GM18858 (cell line): ENCODE data around the gene CDK3.

ENCODE experiments used
- ATAC-seq: cut with Tn5 transposase; IDR thresholded peaks from one replicate; pipeline ENCODE4 v1.9.1; 2021; ENCODE audit not compliant: unreplicated experiment

Gene CDK3

DNA sequence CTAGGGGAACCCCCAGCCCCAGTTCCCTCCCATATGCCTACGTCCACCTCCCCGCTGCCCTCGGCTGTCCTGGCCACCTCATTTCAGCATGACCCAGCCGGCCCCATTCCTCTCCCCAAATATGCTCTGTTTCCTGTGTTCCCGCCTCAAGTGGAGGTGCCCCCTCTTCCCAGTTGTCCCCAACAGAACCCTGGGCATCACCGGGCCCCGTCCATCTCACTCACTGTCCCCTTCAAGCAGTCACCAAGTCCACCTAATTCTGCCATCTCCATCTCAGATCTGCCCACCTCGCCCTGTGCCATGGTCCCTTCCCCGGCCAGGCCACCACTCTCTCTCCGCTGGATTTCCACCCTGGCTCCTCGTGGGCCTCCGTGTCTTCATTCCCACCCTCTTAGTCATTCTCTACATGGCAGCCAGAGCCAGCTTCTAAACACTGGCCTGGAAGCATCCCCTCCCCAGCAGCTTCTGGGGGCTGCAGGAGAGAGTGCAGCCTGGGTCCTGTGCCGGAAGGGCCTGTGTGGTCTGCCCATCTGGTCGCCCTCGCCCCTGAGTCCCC, 12.8 kb downstream of the CDK3 start:
- ATAC-seq: no peak

DNA sequence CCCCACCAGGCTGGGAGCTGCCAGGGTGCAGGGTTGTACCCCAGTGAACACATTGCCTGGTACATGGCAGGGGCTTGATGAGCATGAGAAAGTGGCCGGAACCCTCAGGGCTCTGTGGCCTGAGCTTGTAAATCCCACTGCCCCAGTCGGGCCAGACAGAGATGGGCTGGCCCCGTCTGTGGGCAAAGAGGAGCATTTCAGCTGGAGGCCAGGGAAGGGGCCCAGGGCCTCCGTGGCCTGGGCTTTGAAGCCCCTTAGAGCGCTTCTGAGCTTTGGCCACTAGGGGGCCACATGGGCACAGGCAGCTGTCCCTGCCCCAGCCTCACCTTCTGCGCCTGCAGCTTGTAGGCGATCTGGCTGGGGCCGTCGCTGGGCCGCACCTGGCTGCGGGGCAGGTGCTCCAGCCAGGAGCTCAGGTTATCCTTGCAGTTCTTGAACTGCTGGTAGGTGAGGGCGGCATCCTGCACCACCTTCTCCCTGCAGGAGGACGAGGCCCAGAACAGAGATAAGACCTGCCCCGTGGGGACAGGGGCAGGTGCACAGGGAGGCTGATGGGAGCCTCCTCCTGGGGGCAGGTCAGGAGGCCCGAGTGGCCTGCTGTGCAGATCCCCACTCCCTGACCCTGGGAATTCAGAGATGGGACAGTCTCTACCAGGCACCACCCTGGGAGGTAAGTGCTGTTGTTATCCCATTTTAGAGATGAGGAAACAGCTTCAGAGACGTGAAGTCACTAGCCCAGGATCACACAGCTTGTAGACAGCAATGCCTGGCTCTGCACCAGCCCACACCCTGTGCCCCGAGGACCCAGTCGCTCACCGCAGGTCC, 13.7 kb downstream of the CDK3 start:
- ATAC-seq: peak; percentile 46

DNA sequence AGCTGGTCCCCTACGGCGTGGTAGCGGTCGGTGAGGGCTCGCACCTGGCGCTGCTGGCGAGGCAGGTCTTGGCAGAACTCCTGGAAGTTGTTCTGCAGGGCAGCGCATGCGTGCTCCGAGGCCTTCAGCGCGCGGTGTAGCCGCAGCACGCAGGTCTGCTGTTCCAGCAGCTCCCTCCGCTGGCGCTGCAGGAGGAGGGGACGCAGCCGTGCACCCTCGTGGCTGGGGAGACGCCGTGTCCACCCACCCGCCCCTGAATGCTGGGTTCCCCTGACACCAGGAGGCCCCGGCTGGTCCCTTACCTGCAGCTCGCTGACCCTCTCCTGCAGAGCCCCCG, 14.2 kb downstream of the CDK3 start:
- no peak for ATAC-seq

DNA sequence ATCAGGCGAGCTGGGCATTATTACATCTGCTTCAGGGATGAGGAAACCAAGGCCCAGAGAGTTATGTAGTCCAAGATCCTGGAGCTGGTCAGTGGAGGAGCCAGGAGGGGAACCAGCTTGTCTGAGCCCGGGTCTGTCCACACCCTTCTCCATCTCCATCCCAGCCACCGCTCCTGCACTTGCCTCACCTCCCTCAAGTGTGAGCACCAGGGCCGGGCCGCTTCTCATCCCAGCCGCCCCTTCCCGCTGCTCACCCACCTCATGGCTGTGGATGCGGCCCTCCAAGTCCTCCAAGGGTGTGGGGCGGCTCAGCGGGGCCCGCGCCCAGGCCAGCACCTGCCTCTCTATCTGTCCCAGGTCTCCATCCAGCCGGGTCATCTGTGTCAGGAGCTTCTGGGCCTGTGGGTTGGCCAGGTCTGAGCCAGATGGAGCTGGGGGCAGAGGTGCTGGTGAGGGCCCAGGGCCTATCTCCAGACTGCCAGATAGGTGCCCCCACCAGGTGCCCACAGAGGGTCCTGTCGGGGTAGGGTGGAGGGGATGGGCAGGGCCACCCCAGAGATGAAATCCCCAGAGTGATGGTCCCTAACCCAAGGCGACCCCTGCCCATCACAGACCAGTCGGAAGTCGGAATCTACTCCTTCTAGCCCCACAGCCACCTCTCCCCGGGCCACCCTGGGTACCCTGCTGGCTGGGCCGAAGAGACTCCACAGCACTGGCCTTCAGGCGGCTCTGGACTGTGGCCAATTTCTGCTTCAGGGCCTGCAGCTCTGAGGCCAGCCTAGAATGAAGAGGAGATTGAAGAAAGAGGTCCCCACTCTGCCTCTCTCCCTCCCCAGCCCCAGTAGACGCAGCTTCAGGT, 17.1 kb downstream of the CDK3 start:
- no peak for ATAC-seq

DNA sequence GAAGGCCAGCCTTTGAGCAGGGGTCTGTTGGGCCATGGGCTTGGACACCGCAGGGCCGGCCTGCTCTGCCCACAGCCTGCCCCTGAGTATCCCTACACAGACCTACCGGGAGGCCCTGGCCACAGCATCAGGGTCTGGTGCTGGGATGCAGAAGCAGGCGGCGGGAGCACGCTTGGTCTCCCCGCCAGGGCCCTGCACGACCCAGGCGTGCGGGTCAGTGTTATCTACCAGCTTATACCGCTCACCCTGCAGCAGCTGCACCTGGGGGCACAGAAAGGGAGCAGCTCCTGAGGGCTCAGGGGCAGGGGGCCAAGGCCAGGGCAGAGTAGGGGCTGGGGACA, 17.7 kb downstream of the CDK3 start:
- ATAC-seq: no peak

DNA sequence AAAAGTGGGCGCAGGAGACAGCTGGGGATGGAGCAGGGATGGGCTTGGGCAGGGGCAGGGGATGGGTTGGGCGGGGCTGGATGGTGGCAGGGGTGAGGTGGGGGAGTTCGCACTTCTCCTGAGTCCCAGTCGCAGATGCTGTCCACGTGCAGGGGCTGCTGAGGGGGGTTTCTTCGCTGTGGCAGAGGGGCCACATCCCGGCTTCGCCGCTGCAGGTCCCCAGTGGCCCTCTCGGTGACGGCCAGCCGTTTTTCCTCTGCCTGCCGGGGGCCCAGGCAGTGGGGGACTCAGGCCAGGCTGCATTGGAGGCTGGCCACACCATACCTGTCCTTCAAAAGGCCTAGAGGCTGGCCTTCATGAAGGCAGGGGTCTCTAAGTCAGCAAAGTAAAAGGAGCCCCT, 18.1 kb downstream of the CDK3 start:
- no peak for ATAC-seq

DNA sequence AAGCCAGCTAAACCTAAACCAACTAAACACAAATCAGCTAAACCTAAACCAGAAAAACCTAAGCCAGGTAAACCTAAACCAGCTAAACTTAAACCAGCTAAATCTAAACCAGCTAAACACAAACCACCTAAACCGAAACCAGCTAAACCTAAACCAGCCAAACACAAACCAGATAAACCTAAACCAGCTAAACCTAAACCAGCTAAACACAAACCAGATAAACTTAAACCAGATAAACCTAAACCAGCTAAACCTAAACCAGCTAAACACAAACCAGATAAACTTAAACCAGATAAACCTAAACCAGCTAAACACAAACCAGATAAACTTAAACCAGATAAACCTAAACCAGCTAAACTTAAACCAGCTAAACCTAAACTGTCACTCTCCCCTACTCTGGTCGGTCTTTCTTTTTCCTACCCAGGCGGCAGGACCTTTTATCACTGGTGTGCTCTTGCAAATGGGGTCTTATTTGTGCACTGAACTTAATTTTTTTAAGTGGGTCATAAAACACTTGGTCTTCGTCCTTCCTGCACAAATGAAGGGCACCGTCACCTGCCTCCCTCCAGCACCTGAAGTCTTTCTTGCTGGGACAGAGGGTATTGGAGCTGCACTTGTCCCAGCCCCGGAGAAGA, 19.3 kb downstream of the CDK3 start:
- no peak for ATAC-seq

DNA sequence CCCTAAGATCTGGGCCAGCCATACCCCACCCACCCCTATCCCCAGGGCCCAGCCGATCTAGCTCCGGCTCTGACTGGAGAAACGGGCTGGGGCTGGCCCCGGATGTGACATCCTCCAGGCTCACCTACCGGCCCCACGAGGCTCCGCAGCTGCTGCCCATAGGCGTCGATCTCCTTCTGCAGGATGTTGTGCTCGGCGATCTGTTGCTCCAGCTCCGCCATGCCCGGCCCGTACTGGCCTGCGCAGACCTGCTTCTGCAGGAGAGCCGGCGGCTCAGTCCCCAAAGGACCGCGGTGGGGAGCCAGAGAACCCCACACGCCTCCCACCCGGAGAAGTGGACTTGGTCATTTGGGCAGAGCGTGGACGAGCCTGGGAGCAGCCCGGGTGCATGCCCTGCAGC, 21.6 kb downstream of the CDK3 start:
- no peak for ATAC-seq

DNA sequence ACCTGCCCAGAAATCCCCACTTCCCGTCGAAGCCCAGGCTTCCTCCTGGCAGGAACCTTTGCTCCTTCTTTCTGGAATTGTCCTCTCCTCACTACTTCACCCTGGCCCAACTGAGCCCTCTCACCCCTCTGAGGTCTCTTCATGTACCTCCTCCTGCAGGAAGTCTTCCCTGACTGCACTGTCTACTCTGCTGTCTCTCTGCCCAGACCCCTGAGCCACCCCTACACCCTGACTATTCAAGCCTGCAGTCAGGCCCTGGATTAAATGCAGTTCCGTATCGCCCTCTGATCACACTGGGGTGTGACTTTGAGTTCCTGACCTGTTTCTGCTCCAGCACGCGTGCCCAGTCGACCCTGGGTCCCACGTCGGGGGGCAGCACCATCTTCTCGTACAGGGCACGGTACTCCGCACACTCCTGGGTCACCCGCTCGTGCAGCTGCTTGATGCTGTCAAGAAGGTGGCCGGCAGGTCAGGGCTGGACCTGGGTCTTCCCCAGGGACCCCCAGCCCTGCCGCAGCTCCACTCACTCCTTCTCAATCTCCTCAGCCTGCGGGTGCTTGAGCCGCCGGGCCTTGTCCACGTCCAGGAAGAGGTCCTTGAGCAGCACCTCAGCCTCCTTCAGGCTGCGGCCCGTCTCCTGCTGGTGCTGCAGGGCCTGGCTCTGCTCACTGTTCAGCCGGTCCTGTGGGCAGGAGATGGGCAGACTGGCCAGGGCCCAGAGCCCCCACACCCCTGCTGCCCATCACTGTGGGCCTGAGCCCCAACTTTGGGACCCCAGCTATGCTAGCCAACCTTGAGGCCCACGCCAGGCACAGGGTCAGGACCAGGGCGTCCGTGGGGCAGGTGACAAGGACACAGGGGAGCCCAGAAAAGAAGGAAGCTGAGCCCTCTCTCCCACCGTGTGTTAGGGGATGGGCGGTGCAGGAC, 22.6 kb downstream of the CDK3 start:
- no peak for ATAC-seq

DNA sequence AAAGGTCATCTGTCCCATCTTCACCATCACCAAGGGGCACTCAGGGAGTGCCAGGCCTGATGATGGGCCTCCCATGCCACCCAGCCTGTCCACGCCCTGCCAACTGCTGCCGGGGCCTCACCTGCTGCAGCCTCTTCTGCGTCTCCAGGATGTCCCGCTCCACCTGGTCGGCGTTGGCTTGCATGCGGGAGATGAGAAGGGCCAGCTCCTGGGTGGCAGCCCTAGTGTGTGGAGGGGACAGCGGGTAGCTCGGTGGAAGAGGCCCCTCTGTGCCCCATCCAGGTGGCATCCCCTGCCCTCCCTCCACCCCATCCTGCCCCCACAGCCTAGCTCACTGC, 23.2 kb downstream of the CDK3 start:
- no peak for ATAC-seq

DNA sequence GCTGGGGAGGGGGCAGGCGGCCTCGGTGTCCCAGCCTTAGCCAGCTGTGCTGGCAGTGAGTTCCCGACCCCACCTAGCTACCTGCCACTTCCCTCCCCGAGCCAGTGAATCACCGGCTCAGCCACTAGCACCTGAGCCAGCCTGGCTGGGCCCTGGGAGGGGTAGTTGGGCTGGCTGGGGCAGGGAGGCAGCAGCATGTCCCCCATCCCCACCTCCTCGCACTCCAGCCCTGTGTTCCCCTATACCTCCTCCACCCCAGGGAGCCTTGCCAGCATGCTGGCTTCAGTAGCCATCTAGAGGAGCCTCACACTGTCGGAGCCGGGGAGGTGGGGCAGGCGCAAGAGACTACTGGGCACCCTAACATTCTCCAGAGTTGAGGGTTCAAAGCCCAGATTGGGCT, 23.7 kb downstream of the CDK3 start:
- no peak for ATAC-seq

DNA sequence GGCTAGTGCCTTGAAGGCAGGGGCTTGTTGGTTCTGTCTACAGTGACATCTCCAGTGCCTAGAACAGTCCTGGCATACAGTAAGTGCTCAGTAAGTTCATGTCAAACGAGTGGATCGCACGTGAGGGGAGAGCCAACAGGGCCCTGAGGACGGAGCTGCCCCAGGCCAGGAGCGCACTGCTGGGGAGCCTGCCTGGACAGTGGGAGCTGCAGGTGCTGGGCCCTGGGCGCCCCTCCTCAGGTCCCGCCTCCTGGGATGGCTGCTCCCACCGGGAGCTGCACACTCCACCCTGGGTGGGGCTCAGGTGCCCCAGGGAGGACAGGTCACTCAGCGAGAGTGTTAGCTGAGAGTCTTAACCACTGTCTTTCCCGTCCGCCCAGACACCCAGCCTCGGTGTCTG, 24.6 kb downstream of the CDK3 start:
- ATAC-seq: no peak

DNA sequence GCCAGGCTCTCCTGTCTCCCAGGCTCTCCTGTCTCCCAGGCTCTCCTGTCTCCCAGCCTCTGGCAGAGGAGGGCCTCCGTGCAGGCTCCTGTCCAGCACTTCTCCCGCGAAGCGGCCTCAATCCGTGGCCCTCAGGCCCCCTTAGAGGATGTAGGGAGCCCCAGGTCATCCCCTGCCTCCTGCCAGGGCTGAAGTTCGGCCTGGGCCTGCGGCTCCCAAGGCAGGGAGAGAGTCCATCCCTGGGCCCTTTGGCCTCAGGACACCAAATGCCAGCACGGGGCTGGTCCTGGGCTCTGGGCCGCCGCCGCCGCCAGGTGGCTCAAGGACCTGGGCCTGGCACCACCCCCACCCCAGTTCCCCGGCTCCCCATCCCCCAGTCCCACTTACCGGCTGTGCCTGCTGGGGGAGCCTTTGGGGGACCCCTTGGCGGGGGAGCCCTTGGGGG, 26.1 kb downstream of the CDK3 start:
- ATAC-seq: no peak

DNA sequence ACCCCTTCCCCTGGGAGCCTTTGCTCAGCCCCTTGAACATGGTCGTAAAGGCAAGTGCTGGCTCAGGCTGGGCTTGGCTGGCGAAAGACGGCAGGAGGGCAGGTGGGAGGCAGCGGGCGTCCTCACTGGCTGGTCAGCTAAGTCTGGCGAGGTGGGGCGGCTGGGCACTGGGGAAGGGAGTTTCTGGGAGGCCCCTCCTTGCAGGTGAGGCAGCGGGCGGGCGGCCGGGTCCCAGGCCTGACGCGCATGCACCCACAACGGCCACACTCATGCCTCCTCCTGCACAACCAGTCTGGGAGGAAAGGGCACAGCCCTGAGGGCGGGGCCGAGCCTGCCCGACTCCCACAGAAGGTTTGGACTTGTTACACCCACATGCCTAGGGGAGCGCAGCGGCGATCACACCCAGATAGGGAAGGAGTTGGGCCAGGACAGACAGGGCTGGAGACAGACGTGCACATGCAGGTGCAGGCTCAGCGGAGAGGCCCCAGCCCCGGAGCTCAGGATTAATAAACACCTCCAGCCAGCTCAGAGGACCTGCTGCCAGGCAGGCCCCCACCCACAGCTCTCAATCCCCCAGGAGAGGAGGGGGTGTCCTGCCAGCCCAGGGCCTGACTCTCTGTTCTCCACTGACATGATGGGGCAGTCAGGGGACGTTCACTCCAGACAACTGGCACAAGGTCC, 26.6 kb downstream of the CDK3 start, which contains the start of gene EVPL:
TSS of gene EVPL (minus strand) at position 148 of the 681 bp plus-strand sequence. CDS start at position 40, 108 bp downstream.
- ATAC-seq: no peak

DNA sequence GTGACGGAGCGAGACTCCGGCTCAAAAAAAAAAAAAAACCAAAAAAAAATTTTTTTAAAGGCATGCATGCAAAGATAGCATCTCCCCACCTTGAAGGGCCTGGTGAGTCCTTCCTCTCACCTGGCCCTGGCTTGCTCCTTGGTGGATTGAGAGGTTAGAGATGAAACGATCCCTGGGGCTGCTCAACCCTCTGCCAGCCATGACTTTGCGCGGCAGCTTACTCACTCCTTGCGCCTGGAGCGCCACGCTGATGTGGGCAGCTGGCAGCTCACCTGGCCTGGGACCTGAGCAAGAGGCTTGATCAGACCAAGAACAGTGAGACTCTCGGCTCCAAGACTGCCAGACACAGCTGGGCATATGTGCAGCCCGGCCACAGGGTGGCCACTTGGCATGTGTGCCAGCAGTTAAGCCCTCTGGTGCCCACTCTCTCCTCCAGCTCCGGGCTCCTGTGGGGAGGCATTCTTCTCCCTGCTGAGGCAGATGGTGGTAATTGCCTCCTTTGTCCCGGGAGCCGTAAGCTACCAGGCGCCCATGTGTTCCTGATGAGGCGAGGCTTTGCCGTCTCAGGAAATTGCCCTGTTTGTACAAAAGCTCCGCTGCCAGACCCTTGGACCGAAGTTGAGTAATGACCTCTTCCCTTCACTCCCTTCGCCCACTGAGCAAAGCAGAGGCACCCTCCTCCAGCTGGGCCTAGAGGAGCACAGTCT, 31.6 kb downstream of the CDK3 start:
- no peak for ATAC-seq

DNA sequence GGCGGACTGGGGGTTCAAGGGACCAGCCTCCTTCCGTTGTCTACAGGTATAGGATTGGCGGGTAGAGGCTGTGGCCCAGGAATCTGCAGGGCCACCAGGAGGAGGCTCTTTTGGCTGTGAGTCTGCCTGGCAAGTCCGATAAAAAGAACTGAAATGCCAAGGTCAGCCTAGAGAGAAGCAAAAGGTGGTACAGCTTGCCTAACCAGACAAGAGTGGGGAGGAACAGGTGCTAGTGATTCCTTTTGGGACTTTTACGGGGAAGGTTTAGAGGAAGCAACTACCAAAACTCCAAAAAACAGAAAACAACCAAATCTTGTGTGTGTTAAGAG, 32.1 kb downstream of the CDK3 start:
- ATAC-seq: no peak

DNA sequence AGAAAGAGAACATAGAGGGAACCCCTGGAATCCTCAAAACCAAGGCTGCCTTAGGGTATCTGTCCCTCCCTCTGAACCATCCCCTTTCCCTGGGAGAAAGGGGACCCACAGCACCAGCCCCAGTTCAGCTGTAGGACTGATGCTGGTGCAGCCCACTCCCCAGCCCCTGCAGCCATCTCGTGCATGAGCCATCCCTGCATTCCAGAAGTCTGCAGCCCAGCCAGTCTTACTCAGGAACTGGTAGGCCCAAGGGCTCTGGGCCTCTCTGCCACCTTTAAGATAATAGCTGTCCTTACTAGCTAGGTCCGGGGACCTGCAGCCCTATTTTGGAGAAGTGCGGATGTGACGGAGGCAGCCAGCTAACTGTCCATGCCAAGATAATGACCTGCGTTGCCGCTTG, 32.5 kb downstream of the CDK3 start:
- ATAC-seq: no peak

DNA sequence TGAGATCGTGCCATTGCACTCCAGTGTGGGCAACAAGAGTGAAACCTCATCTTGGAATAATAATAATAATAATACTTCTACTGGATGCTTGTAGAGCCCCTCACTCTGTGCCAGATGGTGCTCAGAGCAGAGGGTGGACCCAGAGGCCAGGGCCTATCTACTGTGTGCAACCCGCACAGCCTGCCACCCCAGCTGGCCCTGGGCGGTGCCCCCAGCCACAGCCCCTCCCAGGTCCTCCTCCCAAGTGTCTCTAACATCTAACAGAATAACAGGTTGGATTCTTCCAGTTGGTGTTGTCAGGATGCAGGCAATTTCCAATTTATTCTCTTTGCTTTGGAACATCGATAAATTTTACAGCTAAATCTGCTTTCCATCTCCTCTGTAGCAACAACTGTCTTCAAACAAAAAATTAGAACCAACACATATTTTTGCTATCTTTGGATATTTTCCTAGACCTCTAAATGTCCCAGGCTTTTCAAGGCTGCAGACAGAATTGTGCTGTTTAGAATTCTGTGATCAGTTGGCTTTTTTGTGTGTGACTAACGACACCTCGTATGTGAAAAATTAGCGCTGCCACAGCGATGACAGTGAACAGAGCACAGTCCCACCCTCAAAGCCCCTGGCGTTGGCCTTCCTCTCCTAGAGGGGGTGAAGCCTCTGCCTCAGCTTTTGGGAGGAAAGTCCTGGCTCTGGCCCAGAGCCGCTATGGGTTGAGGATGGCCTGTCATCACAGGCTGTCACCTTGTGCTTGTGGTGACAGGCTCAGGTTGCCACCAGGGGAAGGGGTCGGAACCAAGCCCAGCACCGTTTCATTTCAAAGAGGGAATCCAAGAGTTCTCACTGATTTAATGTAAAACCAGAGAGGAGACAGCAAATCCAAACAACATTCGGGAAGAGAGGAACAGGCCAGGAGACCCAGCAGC, 34.0 kb downstream of the CDK3 start:
- no peak for ATAC-seq
